SW 1271 (cell line): ENCODE measurements around the gene EPN1.

ENCODE experiments used
- DNase-seq, 2 experiments: peaks; one replicate each; lab custom pipeline; 2025; lab: John Stamatoyannopoulos, UW

EPN1 gene

DNA sequence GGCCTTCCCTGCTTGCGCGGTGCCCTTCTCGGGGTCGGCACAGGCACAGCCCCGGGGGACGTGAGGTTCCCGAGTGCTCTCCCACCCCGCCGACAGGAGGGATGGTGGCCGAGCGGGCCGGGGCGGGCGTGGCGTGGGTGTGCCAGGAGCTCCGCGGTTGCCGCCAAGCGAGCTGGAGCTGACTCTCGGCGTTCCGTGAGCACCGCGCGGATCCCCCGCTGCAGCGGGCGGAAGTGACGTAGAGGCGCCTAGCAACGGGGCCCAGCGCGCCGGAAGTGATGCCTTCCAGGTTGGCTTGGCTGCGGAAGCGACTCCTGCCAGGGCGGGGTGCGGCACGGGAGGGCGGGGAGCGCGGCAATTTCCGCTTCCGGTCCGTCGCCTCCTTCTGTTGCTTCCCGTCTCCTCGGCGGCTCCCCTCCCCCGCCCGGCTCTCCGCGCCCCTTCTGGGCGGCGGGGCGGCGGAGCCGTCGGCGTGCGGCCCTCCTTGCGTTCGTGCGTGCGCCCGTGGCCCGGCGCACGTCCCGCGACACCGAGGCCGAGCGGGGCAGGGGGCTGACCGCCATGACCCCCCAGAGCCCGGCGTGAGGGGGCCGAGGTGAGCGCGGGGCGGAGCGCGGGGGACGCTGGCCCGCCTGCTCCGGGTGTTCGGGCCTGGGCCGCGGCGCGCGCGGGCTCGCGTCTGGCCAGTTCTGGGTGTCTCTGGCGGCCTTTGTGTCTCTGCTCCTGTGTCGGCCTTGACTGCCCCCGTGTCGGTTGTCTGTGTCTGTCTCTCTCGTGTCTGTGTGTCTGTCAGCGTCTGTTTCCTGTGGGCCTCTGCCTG is at the start of gene EPN1:
TSS of gene EPN1 (plus strand) at position 386 of the 820 bp plus-strand sequence. CDS start 3,402 bp downstream, outside the sequence.
- DNase-seq, result peak; percentile 78 to 86

DNA sequence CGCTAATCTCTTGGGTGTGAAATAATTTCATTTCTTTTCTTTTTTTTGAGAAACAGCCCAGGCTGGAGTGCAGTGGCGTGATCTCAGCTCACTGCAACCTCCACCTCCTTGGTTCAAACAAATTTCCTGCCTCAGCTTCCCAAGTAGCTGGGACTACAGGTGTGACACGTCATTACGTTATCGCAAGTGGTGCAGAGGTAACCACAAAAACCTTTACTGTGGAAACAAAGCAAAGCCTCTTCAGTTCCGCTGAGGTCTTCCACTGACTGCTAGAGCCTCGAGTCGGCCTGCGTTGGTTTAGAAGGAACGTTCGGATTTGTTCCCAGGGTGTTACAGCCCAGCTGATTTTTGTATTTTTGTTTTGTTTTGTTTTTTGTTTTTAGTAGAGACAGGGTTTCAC is 48.7 kb upstream of the EPN1 start:
- DNase-seq, result no peak

DNA sequence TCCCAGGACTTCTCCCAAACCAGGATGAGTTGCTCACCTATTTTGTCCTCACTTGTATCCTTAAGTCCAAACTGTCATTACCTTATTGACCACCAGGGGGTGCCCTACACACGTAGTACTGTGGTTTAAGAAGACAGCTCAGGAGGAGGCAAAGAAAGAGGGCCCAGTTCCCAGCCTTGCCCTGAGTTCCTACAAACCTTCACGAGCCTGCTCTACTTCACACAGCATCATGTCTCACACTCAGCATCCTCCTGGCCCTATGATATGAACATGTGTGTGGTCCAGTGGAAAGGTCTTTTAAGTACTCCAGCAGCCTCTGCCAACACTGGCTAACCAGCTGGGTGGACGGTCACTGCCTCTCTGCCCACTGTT is 42.6 kb upstream of the EPN1 start:
- peak; percentile 72 to 83 for DNase-seq

DNA sequence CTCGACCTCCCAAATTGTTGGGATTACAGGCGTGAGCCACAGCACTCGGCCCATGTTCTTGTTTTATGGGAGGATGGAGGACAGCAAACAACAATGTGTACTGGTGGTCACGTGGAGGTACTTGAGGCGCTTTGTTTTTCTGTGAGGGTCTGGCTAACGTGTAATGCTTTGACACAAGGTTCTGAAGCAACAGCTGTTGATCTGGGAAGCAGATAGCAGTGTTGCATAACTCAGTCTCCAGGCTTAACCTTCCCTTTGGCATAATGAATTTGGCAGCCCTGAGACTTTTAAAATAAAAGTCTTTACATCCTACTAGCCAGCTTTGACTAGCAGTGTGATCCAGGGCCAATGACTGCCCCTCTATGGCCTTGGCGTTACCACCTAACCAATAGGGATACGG is 41.2 kb upstream of the EPN1 start:
- DNase-seq, result no peak

DNA sequence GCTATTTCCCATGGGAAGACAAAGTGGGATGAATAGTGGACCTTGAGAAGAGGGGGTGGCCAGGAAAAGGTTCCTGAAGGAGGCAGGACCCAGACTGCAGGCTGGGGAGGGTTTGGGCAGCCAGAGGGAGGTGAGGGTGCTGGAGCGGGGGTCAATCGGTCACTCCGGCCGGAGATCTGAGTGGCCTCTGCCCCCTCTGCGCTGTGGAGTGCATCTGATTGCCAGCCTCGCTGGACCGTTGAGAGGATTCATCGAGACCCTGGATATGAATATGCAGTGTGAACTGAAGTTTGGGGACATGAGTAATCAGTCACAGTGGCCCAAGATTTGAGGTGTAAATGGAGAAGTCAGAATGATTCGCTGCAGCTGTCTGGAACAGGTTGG is 39.7 kb upstream of the EPN1 start:
- no peak for DNase-seq

GRCh38 chr19:55635856-55636440 is 39.1 kb upstream of the EPN1 start:
- DNase-seq, result no peak

- no peak for DNase-seq
Observed at GRCh38 chr19:55636723-55637122, 38.3 kb upstream of the EPN1 start.

- DNase-seq, result no peak
Observed at GRCh38 chr19:55637534-55637933, 37.5 kb upstream of the EPN1 start.

DNA sequence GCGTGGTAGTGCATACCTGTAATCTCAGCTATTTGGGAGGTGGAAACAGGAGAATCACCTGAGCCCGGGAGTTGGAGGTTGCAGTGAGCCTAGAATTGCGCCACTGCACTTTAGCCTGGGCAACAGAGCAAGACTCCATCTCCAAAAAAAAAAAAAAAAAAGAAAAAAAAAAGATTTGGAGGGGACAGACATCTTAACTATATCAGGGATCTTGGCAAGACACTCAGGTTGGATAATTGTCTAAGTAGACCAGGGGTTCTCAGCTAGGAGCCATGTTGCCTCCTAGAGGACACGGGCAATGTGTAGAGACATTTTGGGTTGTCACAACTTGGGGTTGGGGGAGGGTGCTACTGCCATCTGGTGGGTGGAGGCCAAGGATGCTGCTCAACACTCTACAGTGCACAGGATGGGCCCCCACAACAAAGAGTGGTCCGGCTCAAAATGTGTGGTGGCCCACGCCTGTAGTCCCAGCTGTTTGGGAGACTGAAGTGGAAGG is 36.1 kb upstream of the EPN1 start:
- peak; percentile 28 to 48 for DNase-seq

DNA sequence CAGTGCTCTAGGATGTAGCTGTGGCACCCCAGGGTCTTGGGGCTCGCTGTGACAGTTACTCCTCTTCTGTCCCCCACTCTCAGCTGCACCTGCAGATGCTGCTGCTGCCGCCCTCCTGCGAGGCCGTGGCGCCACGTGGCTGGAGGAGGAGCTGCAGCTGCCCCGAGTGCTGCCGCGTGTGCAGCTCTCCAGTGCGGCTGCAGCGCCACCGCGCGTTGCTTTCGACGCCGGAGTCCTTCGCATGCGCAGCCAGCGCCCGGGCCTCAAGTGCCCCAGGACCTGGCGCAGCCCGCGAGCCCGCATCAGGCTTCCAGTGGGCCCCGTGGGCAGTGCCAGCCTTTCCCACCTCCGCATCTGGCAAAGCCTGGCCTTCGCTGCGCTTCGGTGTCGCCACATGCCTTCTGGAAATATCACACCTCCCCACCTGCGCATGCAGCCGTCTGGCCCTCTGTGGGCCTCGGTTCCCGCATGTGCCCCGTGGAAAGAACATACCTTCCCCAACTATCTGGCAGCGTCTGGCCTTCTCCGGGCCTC is 34.9 kb upstream of the EPN1 start:
- DNase-seq, result no peak

DNA sequence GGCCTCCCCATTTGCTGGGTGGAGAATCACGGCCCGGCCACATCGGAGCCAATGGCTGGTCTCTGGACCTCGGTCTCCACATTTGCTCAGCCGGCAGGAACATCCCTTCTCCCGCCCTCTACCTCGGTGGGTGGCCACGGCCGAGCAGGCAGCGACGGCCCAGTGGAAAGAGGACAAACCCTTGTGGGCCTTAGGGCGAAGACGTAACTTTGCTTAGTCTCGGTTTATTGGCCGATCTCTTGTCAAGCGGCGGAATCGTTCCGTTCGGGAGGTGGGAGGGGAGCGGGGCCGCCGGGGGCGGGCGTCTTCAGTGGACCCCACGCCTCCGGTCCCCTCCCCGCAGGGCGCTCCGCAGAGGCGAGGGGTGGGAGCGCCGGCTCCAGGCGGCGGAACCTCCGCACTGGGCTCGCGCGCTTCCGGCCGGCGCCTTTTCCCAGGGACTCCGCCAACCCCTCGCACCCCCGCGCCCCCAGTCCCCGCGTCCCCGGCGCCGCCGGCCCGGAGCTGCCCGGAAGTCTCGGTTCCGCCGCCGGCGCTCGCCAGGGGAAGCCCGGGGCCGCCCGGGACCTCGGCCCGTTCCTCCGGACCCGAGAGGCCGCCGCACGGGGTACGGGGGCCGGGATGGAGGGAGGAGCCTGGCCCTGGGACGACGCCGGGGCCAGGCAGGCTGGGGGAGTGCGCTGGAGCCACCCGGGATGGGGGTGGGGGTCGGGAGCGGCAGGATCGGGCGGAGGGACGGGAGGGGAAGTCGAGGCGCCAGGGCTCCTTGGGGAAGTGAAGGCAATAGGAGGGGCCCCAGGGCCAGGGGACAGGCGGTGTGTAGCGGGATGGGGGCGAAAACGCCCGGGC is 34.2 kb upstream of the EPN1 start, which contains the start of gene ZNF580:
TSS of gene ZNF580 (plus strand) at position 426 of the 849 bp plus-strand sequence. CDS start 1,507 bp downstream, outside the sequence.
- DNase-seq, result peak in 1 of 2 experiments; percentile 49

DNA sequence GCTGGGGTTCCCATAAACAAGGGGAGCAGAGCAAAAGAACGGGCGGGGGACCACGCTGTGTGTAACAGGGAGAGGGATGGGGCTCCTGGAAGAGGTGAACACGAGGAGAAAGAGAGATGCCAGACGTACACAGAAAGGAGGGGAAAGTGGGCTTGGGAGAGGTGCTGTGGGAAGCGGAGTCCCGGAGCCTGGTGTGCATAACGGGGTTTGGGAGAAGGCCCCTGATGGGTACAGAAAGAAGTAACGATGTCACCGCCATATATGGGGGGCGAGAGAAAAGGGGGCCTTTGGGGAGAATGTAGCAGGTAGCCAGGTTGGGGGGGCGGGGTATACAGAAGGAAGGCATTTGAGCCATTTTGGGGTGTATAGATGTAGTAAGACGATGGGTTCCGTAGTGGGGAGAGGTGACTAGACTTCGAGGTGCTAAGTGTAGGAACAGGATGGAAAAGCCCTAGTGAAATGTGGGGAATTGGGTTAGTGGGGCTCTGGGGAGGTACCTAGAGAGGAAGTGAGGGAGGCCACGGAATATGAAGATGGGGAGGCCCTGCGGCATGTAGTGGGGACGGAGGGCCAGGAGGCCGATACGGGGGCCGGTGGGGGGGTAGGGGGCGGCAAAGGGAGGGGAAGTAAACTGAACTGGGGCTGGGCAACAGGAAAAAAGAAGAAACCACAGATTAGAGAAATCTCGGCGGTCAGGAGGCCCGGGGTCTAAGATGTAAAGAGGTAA is 33.4 kb upstream of the EPN1 start:
- DNase-seq, result peak in 1 of 2 experiments; percentile 49

DNA sequence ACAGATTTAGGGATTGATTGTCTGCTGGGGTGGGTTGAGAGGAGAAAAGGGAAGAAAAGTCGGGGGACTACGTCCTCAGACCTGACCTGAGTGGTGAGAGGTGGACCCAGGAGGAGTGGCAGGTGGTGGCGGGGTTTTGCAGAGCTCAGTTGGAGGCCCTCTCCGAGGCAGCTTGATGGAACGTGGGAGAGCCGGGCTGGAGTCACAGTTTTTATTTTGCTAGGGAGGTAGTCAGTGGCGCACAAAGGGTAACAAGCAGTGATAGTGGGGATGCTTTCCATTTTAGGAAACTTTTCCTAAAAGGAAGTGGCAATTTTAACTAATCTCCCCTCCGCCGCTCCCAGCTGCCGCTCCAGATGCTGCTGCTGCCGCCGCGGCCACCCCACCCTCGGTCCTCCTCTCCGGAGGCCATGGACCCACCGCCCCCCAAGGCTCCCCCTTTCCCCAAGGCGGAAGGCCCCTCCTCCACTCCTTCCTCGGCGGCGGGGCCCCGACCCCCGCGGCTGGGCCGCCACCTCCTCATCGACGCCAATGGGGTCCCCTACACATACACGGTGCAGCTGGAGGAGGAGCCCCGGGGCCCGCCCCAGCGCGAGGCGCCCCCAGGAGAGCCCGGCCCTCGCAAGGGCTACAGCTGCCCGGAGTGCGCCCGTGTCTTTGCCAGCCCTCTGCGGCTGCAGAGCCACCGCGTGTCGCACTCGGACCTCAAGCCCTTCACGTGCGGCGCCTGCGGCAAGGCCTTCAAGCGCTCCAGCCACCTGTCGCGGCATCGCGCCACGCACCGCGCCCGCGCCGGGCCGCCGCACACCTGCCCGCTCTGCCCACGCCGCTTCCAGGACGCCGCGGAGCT is 32.6 kb upstream of the EPN1 start:
- DNase-seq, result peak in 1 of 2 experiments; percentile 29

DNA sequence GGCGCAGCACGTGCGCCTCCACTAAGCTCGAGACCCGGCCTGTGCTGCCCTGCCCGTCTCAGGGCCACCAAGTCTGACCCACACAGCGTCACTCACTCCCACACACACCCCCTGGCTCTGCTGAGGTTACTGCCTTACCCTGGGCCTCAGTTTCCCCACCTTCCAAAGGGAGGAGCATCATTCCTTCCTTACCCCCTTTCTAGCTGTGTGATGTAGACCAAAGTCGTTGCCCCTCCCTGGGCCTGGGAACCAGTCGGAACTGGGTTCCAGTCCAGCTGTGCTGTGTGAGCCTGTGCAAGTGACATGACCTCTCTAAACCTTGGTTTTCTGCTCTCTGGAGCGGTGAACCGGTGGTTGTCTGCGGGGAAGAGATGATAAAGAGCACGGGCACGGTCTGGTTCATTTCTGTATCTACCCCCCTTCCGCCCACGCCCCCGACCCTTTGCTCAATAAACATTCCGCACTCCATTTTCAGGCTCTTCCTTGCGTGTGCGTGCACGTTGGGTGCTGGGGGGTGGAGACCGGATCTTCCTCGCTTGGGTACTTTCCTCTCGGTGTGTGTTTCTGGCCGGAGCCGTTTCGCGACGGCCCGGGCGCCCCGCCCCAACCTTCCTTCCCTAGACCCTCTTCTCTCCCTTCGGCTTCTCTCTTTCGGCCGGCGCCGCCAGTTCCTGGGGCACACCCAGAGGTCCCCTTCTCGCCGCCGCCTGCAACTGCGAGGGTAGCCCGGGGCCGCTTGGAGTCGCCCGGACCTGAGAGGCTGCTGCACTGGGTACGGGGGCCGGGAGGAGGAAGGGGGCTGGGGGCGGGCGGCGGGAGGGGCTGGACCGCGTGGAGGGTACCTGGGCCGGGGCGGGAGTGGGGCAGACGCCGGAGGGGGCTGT is 31.8 kb upstream of the EPN1 start, which contains the start of gene ZNF581:
TSS of gene ZNF581 (plus strand) at position 647 of the 884 bp plus-strand sequence. CDS start 923 bp downstream, outside the sequence.
- DNase-seq, result peak; percentile 42 to 71

GRCh38 chr19:55643887-55644176 is 31.2 kb upstream of the EPN1 start:
- no peak for DNase-seq

GRCh38 chr19:55644191-55644833 is 30.7 kb upstream of the EPN1 start:
- DNase-seq, result no peak

GRCh38 chr19:55644842-55645511 is 30.0 kb upstream of the EPN1 start:
- DNase-seq, result no peak

GRCh38 chr19:55645512-55645881 is 29.5 kb upstream of the EPN1 start:
- no peak for DNase-seq
